Left lung (tissue), 10 donors: ENCODE measurements around the gene GDI1. TPM values are rescaled to one million over a fixed set of nuclear protein-coding genes. Genes with fewer than 3 reads are reported as not detected.

ENCODE experiments used
- ATAC-seq: fragments of 200-7000 bp; cut with Tn5 transposase; one replicate; pipeline ENCODE4 v1.9.1; 2020; ENCODE audit warnings: moderate library complexity
- DNase-seq, 4 donors: peaks; one replicate each; pipeline ENCODE4 v3.0.0-alpha.2; 2013 to 2020
- H3K27ac ChIP-seq, 2 donors: fragments of 200-600 bp; sonication (generic) in 1 of 2; one replicate each; pipeline versions ENCODE4 v1.5.0 to v1.8.0; 2020 to 2021
- H3K27me3 ChIP-seq, 2 donors: fragments of 200-600 bp; sonication (generic) in 1 of 2; one replicate each; pipeline versions ENCODE4 v1.5.0 to v1.8.0; 2020 to 2021
- H3K36me3 ChIP-seq, 2 donors: fragments of 200-600 bp; sonication (generic) in 1 of 2; one replicate each; pipeline versions ENCODE4 v1.5.0 to v1.8.0; 2020 to 2021
- H3K4me1 ChIP-seq, 2 donors: fragments of 200-600 bp; one replicate each; pipeline ENCODE4 v1.8.0; 2021
- H3K4me3 ChIP-seq, 2 donors: fragments of 200-600 bp; sonication (generic) in 1 of 2; one replicate each; pipeline versions ENCODE4 v1.5.0 to v1.8.0; 2020 to 2021; ENCODE audit warnings: mild to moderate bottlenecking in 1 of 2
- H3K9me3 ChIP-seq, 2 donors: fragments of 200-600 bp; sonication (generic) in 1 of 2; one replicate each; pipeline versions ENCODE4 v1.5.0 to v1.8.0; 2020 to 2021
- intact Hi-C, 2 donors: fragments of 100-400 bp; cut with DNase I; formaldehyde crosslinking; loops; one replicate each; pipeline versions ENCODE4 v1.11.2 to v1.14.2; 2022
- polyA plus RNA-seq, 6 donors: library from polyadenylated mRNA; unstranded; fragments of 120-200 nt; gene quantifications; one replicate each; pipeline ENCODE4 v1.2.1, GENCODE V29; 2013; ENCODE audit not compliant: insufficient read length in 6 of 6
- total RNA-seq, 2 donors: library from RNA; stranded (reverse); fragmentation: NEBNext Ultra II Directional; extraction: Animal tissue kit (Norgen Biotek cat#: 25700); gene quantifications; one replicate each; pipeline ENCODE4 v1.2.1, GENCODE V29; 2021
- TF ChIP-seq, protein P1 (sequence below), 2 donors: fragments of 200-600 bp; sonication (generic) in 1 of 2; IDR thresholded peaks; one replicate each; pipeline versions ENCODE4 v1.5.0 to v1.8.0; 2021; ENCODE audit warnings: antibody characterized with exemption in 2 of 2
- donor health status: DM: no; HTN: yes; CAD: no.
- donor health status: DM: no; HTN: no; CAD: no.

The GDI1 gene
- total and polyA plus RNA-seq, 8 donors: 107 to 163 (median 128) TPM

DNA sequence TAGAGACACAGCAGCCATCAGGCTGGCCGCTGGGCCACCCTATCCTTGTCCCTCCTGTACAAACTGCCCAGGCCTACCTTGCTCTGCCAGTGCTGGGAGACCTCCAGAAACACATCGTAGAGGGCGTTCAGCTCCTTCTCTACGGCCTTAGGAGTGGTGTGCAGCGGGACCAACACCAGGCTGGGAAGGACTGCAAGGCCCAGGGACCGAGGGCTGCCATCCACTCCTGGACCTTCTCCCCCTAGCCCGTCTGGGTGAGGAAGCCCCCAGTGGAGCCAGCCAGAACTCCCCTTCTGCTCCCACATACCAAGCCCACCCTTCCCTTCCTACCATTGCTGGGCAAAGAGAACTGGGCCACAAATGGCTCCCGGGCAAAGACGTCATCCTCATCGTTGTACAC lies 33.8 kb upstream of the GDI1 start:
- intact Hi-C loops: no loop called here
- ATAC-seq: no peak
- Histone ChIP-seq H3K9me3 (no peaks in the 10 kb centered on the region), H3K27me3 (no peaks in the 10 kb centered on the region), H3K4me3 (no peak overlapping the region), H3K27ac (no peak overlapping the region), H3K4me1 (peaks cover 0 to 26% of the 10 kb centered on the region in 2 donors), H3K36me3 (peaks cover 0 to 54% of the 10 kb centered on the region in 2 donors)
- TF ChIP-seq, protein P1, sequence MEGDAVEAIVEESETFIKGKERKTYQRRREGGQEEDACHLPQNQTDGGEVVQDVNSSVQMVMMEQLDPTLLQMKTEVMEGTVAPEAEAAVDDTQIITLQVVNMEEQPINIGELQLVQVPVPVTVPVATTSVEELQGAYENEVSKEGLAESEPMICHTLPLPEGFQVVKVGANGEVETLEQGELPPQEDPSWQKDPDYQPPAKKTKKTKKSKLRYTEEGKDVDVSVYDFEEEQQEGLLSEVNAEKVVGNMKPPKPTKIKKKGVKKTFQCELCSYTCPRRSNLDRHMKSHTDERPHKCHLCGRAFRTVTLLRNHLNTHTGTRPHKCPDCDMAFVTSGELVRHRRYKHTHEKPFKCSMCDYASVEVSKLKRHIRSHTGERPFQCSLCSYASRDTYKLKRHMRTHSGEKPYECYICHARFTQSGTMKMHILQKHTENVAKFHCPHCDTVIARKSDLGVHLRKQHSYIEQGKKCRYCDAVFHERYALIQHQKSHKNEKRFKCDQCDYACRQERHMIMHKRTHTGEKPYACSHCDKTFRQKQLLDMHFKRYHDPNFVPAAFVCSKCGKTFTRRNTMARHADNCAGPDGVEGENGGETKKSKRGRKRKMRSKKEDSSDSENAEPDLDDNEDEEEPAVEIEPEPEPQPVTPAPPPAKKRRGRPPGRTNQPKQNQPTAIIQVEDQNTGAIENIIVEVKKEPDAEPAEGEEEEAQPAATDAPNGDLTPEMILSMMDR (IDR thresholded peaks at IDR 0.05): no peak
- no peak for DNase-seq

DNA sequence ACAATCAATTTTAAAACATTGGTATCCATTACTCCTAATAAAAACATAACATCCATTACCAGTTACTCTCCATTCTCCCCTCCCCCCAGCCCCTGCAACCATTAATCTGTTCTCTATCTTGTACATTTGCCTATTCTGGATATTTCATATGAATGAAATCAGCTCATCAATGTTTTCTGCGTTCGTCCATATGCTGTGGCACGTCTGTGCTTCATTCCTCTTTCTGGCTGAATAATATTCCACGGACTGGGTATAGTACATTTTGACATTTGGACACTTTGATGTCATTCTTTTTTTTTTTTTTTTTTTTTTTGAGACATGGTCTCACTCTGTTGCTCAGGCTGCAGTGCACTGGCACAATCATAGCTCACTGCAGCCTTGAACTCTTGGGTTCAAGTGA lies 33.1 kb upstream of the GDI1 start:
- intact Hi-C loops: no loop called here
- TF ChIP-seq, protein P1 (IDR thresholded peaks at IDR 0.05): no peak
- no peak for DNase-seq

DNA sequence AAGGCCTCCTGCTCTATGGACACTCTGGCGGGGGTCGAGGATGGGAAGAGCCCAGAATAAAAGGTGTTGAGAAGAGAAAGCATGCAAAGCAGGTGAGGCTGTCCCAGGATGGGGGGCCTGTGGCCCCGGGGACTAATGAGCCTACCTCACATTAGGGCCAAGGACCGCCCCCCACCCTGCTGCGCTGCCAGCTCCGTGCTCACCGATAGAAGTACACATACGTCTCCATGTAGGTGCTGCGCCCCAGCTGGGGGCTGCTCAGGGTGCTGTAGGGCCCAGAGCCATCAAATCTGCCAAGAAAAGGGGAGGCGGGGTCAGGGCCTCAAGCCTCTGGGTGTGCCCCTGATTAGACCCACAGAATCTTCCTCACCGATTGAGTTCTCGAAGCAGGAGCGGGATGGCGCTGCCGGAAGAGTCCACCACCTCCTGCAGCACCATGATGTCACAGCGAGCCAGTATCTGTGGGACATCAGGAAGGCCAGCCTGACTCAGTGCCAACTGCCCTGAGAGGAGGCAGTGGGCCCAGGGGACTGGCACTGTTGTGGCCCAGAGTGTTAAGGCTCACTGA lies 32.2 kb upstream of the GDI1 start:
- TF ChIP-seq, protein P1 (IDR thresholded peaks at IDR 0.05): no peak
- Histone ChIP-seq H3K4me1 (peaks cover 0 to 28% of the 10 kb centered on the region in 2 donors), H3K36me3 (peaks cover 0 to 46% of the 10 kb centered on the region in 2 donors), H3K27ac (no peak overlapping the region), H3K4me3 (no peak overlapping the region), H3K27me3 (no peaks in the 10 kb centered on the region), H3K9me3 (no peaks in the 10 kb centered on the region)
- intact Hi-C loops: no loop called here
- DNase-seq: no peak
- ATAC-seq: no peak

More for the DNA sequence above, 33.1 kb upstream of the GDI1 start:
- no peak overlapping the region for H3K27ac ChIP-seq
- H3K36me3 ChIP-seq: peaks cover 0 to 54% of the 10 kb centered on the region in 2 donors
- H3K4me1 ChIP-seq: peaks cover 0 to 30% of the 10 kb centered on the region in 2 donors
- no peak for ATAC-seq
- no peak overlapping the region for H3K4me3 ChIP-seq
- no peaks in the 10 kb centered on the region for H3K27me3 ChIP-seq
- H3K9me3 ChIP-seq: no peaks in the 10 kb centered on the region

DNA sequence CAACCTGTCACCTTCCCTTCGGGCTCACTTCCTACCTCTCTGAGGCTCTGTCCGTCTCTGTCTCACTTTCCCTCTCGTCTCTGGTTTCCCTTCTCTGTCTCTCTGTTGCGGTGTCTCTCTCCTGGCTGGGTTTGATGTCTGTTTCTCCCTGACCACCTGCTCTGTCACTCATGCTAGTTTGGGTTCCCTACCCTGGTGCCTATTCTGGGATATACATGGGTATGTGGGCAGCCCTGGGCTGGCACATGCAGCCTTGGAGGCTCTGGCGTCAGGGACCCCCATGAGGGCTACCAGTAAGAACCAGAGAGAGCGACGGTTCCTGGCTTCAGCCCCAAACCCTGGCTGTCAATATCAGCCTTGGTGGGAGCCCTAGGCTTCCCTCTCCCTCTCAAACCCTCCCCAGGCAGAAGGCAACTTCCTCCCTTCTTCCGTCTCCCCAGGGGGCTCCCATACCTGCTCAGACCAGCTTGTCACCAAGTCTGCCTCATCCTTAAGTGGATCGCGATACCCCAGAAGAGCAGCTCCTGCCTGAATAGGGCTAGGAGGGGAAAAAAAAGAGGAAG lies 28.2 kb upstream of the GDI1 start:
- DNase-seq (no peak), ATAC-seq (no peak)
- H3K27me3 ChIP-seq: no peaks in the 10 kb centered on the region
- peaks cover 0 to 43% of the 10 kb centered on the region in 2 donors for H3K4me1 ChIP-seq
- TF ChIP-seq, protein P1 (IDR thresholded peaks at IDR 0.05): no peak
- peaks cover 0 to 9% of the 10 kb centered on the region in 2 donors for H3K36me3 ChIP-seq
- intact Hi-C loops: no loop called here
- H3K27ac ChIP-seq: peak overlapping the region; percentile 41 to 87
- H3K4me3 ChIP-seq: peak overlapping the region; percentile 9 to 50
- no peaks in the 10 kb centered on the region for H3K9me3 ChIP-seq

DNA sequence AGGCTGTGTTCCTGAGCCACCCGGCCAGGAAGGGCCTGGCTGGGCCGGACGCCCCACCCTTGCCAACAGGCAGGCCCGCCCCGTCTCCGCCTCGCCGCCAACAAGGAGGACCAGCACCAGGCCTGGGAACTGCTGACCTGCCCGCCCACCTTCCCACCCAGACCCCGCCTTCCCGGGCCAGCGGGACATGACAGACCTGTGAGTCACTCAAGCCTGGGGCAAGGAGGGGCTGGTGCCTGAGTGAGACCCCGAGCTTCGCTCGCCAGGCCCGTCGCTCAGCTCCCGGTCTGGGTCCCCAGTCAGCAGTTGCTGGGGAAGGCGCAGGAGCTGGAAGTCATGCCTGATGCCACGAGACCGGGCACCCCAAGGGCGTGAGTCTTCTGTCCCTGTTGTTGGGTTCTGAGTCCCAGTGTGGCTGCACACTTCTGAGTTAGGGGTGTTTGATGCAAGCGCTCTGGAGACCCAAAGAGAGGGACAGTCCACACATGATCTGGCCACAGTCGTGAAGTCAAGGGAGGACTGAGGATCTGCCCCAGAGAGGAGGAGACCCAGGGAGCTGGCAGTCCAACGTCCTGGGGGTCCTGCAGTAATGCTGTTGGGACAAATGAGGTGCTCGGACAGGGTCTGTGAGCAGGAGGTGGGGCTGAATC lies 27.6 kb upstream of the GDI1 start, which contains the start of gene DNASE1L1:
Gene DNASE1L1, minus strand, starts transcription at position 33 of the 650 bp plus-strand sequence. CDS start 3,686 bp downstream, outside the sequence.
- TF ChIP-seq, protein P1 (IDR thresholded peaks at IDR 0.05): no peak
- H3K9me3 ChIP-seq: no peaks in the 10 kb centered on the region
- peak; percentile 81 for ATAC-seq
- H3K27me3 ChIP-seq: no peaks in the 10 kb centered on the region
- H3K4me1 ChIP-seq: peaks cover 0 to 43% of the 10 kb centered on the region in 2 donors
- peak in 3 of 4 donors; percentile 38 to 96 (median 91) for DNase-seq
- intact Hi-C loops: no loop called here
- peaks cover 0 to 9% of the 10 kb centered on the region in 2 donors for H3K36me3 ChIP-seq
- peak within 1 kb of the TSS; percentile 41 to 87 for H3K27ac ChIP-seq
- H3K4me3 ChIP-seq: peak within 1 kb of the TSS; percentile 9 to 50
